CD4-positive, alpha-beta T cell treated with Interleukin-2 at 100 ng/mL for 4 hours (primary cell): ENCODE data around the gene CFAP46.
"Not testable (repeated sequence)": the region's sequence is repeated elsewhere in the genome, so short reads cannot be mapped to it uniquely, and the experiment has no call there.

Source experiments
- DNase-seq: peaks from one replicate; pipeline ENCODE4 v3.0.0-alpha.2; 2020; ENCODE audit warnings: low spot score

Gene CFAP46

DNA sequence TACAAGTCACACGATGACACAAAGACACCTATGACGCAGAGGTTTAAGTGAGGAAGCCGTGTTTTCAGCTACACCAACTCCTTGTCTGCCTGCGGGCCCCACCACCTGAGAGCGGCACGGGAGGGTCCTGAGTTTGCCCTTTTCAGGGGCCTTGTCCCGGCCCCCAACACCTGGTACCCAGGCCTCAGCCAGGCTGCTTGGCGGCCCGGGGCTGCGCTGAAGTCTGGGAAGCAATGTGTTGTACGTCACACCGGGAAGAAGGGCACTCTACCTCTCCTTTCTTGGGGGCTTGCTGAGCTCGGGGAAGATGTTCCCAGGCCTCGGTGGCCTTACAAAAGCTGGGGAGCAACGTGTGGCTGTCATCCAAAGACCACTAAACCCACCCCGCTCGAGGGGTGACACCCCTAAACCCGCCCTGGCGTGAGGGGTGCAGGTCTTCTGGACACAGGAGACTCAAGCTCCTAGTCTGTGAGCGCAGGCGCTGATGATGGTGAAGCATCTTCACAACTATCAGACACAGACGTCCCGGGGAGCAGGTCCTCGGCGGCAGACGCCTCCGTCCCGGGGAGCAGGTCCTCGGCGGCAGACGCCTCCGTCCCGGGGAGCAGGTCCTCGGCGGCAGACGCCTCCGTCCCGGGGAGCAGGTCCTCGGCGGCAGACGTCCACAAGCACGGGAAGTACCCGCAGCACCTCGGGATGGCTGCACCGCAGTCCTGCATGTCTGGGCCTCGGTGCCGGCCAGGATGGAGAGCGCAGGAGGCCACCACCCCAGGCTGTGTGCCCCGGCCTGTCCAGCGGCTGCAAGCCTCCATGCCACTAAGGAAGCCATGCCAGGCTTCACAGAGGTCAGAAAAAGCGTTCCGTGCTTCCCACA, 15.4 kb downstream of the CFAP46 start:
- no peak for DNase-seq

DNA sequence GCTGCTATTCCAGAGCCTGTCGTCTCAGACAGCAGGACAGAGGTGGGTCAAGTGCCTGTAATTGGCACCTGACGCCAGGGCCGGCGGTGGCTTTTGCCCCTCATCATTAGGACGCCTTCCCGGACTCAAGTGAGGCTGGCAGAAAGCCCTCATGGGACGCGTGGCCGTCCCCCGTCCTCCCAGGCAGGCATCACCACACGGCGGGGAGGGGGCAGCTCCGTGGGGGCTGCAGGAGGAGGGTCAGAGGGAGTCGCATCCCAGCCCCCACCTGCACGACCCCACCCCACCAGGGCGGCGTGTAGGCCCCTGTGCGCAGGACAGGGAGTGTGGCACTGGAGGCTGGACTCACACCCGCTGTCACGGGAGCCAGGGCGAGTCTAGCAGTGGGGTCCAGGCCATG, 16.3 kb downstream of the CFAP46 start:
- no peak for DNase-seq

DNA sequence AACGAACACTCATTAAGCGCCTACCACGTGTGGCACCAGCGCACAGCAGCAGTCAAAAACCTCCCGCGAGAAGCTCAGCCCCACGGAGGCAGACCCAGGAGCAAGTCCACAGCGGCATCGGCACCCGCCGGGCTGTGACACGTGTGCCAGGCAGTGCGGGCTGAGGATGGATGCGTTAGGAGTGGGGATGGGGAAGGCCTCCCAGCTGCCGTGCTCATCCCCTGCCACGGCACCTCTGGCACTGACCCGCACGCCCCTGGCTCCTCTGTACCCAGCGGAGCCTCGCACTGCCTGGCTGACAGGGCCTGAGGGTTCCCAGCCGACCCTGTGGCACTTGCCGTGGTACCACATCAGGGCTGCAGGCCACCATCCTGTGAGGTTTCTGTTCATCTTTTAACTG, 16.8 kb downstream of the CFAP46 start:
- DNase-seq = no peak

DNA sequence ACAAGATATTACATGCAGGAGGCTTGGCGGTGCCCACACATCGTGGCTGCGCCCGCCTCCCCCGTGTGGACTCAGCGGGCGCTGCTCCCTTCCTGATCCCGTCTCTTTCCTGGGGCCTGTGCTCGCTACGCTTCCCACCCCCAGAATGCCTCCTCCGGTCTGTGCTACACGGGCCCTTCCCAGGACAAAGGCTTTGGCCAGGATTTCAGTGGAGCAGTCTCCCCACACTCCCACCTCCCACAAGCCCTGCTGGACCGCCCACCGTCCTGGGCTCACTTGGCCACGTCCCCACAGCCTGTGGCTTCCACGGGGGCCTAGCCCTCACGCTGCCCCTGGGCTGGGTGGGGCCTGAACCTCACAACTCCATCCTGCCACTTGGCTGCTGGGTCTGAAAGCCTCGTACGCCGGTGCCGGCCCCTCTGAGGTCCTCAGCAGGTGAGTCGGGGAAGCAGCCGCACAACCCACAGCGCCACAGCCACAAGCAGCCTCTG, 17.3 kb downstream of the CFAP46 start:
- DNase-seq = no peak

DNA sequence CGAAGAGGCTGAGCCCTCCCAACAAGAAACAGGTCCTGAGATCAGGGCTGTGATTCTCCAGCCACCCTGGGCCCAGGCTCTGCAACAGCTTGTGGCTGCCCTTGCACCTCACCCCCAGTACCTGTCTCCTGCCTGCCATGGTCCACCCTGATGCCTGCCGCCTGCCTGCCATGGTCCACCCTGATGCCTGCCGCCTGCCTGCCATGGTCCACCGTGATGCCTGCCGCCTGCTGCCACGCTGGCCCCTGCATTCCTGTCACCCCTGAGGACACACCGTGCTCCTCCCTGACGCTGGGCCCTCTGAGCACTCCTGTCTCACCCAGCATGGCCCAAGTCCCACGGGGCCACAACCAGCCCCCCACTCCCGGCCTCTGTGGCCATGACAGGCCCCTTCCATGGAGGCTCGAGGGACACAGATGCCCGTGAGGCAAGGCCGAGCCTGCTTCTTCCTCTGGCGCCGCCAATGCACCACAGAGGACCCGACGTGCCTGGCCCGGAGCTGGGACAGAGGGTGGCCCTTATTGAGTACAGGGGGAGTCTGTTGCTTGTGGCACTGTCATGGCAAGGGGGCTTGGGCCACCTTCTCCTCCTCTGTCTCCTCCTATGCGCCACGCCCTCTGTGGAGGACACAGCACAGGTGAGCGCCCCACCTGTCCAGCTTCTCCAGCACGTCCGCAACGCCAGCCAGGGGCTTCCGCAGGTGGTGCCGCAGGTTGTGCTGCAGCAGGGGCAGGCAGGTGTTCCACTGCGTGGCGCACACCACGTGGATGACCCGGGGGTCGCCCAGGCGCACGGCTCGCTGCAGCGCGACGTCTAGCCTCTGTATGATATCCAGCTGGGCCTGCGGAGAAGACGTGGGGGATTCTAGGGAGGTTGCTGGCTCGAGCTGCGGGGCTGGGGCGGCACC, 18.1 kb downstream of the CFAP46 start:
- DNase-seq = no peak

DNA sequence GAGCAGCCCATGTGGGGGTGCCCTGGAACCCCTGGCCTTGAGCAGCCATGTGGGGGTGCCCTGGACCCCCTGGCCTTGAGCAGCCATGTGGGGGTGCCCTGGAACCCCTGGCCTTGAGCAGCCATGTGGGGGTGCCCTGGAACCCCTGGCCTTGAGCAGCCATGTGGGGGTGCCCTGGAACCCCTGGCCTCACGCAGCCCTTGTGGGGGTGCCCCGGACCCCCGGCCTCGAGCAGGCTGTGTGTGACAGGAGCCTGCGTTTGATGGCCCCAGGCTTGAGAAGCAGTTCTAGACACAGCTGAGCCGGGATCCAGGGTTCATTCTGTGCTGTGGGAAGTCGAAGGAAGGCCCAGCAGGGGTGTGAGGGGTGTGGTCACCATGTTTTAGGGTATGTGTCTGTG, 19.0 kb downstream of the CFAP46 start:
- not testable (repeated sequence) for DNase-seq

DNA sequence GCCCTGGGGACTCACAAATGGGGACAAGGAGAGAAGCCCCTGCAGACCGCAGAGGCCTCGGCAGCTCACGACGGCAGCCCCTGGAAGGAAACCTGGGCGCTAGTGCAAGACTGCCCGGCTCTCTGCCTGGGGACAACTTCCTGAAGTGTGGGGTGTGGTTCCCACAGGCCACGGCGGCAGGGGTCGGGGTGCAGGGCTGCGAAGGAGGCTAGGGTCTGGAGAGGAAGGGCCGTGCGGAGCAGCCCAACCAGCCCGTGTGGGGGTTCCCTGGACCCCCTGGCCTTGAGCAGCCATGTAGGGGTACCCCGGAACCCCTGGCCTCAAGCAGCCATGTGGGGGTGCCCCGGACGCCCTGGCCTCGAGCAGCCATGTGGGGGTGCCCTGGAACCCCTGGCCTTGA, 19.5 kb downstream of the CFAP46 start:
- no peak for DNase-seq

DNA sequence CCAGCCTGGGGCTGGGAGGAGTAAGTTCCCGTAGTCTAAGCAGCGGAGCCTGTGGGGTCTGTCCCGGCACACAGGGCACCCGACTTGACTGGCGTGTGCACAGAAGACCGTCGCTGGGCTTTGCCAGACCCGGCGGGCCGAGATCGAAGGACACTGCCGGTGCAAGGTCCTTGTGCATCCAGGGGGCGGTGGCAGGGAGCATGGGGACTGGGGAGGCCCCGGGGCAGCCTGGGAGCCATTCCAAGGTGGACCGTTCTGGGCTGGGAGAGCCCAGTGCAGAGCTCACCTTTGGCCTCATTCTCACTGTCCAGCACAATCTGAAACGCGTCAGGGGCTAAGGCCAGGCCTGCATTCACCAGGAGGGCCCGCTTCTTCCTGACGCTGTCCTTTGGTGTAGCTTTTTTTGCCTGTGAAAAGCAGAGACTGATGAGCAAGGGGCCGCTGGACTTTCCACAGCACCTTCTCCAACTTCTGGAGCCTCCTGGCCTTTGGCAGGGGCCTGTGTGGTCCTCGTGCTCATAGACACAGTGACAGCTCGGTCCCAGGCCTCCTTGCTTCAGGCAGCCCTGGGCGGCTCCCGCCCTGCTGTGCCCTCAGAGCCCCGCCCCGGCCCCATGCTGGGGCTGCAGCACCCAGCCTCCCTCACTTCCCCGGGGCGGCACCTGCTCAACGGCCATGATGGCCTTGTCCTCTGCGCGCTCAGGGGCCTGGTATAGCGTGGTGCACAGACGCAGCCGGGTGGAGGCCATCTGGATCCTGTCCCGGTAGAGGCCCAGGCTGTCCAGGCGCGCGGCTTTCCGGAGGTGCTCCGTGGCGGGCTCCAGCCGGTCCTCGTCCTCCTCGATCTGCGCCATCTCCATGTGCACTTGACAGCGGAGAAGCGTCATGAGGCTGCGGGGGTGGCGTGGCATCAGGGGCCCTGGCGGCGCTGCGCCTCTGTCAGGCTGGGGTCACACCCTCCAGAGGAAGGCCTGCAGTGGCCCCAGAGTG, 20.3 kb downstream of the CFAP46 start:
- DNase-seq = no peak

DNA sequence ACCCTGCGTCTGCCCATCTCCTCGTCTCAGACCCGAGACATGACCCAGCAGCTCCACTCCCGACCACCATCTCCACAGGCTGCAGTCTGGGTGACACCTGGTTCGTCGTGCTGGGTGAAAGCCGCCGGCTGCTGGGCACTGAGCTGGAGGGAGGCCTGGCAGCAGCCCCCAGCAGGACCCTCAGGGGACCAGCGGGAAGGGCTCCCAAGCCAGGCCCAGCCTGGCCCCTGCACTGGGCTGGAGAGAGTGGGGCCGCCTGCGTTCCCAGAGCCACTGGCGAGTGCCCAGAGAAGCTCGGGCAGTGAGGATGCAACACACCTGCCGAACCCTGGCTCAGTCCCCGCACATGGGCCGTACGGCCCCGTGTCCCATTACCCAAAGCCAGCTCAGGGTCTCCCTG, 21.3 kb downstream of the CFAP46 start:
- no peak for DNase-seq

DNA sequence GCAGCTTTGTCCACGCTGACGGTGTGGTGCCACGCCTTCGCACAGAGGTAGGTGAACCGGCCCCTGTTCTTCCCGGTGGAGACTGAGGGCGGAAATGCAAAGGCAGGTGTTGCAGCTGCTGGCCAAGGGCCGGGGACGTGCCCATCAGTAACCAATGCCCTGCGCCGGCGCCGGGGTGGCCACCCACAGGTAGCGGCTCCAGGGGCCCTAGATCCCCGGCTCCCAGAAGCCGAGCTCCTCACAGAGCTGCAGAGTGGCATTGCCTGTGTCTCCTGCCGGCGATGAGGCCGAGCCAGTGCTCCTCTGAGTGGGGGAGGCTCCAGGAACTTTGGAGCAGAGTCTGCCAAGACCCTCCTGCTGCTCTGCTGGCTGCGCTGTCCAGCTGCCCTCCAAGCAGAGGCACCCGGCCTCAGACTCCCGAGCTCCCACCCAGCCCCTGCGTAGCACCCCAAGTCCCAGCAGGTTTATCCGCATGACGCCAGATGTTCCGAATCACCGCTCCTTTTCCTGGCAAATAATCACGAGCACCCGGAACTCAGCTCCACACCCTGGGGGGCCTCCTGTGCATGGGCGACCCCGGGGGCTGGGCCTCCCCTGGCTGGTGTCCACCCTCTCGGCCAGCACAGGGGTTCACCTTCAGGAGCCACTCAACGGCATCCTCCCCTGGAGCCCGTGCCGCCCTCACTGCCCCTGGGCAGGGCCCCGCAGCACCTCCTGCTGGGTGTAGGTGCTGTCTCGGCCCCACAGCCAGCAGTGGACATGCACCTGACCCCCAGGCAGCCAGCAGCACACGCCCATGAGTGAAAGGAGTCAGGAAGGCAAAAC, 22.1 kb downstream of the CFAP46 start:
- DNase-seq = no peak

DNA sequence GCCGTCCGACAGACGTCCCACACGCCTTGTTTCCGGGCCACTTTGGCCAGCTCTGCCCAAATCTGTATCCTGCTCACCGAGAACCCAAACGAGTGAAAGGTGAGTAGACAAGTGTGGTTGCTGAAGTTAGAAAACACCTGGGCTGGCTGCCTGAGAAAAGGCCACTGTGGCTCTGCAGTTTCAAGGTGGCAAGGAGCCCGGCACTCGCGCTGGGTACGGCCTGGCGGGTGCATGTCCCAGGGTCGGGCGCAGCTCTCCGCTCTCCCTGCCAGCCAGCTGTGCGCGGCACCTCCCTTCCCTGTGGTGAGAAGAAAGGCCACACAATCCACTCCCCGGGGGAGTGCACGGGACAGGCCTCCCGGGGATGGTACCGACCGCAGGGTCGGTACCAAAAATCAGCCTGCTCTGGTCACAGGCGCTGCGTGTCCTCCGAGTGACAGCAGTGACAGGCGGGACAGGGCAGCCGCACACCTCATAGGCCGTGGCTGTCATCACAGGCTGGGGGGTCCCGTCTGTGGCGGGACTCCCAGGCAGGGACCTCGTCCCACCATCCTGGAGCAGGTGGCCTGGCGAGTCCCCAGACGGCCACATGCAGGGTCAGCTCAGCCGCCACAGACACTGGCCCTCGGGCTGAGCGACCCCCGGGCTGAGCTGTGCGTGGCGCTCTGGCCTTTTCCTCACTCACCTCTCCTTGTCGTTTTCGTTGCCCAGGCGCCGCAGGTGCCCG, 22.8 kb downstream of the CFAP46 start:
- no peak for DNase-seq

DNA sequence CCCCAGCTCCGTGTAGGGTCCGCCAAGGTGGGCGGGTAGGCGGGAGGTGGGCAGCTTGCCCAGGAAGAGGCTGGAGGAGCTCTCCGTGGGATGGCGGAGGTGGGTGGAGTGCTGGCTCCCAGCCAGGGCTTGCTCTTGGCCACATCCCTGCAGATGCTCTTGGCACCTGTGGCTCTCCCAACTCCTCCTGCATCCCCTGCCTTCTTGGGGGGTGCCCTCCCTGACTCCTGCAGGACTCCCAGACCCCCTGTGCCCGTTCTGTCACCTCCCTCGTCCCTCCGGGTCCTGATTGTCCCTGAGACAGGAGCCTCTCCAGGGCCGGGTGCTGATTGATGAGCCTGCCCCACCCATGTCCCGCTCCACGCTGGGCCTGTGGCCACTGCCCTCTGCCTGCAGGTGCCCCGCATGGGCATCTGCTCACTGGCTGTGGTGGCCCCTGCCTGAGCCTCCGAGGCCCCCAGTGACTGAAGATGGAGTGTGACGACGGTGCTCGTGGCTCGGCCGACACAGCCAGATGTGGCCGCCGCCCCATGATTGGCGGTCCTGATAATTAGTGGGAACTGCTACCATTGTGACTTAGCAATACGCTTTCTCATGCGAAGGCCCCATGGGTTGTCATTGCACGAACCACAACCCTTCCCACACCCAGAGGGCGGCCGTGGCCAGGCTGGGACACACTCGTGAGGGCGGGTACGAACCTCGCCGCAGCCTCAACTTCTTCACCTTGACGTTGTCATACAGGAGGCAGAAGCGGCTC, 23.6 kb downstream of the CFAP46 start:
- DNase-seq = no peak

DNA sequence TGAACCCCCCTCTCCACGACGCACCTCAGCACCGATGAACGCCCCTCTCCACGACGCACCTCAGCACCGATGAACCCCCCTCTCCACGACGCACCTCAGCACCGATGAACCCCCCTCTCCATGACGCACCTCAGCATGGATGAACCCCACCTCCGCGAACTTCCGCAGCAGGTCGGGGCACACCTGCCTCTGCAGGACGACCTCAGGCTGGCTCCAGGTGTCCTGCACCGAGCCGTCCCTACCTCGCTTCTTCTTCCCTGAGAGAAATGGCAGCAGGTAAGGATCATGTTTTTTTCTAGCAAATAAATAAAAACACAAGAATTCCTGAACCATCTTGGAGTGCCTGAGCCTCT, 24.1 kb downstream of the CFAP46 start:
- no peak for DNase-seq

DNA sequence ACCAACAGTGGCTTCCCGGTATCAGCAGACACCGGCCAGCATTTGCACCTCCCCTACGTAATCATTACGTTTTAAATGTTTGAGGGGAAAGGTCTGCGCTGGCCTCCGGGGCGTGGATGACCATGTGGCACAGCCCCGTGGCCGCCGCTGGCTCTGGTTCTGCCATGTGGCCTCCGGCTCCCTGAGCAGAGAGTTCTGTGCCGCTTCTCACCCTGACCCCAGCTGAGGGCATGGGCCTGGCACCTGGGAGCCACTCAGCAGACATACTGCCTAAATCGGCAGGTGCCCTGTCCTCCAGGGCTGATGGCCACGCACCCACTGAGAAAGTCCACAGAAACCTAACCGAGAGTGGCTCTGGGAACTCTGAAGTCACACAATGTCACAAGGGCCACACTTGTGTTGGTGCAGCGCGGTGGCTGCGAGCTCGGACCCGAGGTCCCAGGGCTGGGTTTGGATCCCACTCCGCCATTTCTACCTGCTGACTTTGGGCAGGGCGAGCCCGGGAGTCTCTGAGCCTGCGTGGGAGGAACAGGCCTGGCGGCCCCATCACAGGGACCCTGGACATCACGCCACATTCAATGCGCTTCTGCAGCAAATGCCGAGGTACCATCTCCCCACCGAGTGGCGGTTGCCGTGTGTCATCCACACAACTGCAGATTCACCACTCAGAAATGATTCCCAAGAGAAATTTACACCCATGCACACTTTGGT, 25.3 kb downstream of the CFAP46 start:
- no peak for DNase-seq

DNA sequence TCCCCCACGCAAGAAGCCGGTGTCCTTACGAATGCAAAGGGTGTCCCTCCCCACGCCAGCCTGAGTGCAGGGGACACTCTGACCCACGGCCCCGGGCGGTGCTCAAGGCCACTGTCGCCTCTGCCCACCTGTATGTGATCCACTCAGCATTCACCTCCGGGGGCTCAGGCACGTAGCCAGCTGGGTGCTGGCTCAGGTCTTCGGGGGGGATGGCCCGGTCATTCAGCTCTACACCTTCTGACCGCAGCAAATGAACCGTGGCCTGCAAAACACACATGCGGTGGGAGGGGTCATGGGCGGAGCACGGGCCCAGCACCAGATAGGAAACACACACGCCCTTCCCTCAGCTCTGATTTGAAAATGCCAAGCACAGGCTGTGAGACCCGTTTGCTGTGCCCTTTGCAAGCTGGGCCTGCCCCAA, 25.9 kb downstream of the CFAP46 start:
- no peak for DNase-seq

DNA sequence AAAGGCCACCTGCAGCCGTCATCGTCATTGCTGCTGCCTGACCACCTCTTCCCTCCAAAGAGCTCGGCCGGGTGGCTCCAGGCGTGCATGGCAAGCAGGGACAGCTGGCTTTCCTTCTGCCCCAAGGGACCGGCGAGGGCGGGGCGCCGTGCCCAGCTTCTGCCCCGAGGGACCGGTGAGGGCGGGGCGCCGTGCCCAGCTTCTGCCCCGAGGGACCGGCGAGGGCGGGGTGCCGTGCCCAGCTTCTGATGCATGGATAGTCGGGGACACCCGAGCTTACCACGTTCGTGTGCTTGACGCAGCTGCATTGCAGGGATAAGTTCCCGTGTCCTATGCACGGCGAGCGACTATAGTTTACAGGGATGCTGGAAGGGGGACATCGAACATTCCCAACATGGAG, 27.0 kb downstream of the CFAP46 start:
- DNase-seq = no peak

DNA sequence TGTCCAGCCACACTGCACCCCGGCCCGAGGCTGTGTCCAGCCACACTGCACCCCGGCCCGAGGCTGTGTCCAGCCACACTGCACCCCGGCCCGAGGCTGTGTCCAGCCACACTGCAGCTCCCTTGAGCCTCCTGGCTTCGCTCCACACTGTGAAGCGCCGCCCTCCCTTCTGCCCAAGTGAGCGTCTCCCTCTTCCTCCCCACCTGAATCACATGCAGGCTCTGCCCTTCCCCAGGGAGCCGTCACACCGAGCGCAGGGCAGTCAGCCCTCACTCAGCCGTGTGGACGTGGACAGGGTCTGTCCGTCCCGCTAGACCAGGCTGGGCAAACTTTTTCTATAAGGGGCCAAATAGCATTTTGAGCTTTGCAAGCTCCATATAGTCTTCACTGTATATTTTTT, 27.6 kb downstream of the CFAP46 start:
- DNase-seq = no peak

DNA sequence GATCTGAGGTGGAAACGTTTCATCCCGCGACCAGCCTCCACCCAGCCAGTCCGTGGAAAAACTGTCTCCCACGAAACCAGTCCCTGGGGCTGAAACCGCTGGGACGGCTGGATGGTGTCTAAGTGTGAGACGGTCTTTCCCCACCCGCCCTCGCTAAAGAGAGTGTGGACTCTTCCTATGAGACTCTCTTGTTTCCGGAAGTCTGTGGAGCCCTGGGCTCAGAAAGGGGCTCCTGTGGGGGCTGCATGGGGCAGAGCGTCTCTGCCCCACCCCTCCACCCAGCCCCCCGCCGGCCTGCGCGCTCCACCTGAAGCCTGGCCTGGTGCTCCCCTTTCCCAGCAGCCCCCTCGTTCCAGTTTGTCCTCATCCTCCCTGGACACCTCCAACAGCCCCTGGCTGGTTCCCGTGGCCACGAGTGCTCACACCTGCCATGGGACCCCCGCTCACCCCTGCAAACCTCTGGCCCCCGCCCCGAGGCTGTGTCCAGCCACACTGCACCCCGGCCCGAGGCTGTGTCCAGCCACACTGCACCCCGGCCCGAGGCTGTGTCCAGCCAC, 28.7 kb downstream of the CFAP46 start:
- no peak for DNase-seq
